Adrenal gland (tissue), 5 donors: ENCODE data around the gene ST7.
"Not testable (repeated sequence)": the region's sequence is repeated elsewhere in the genome, so short reads cannot be mapped to it uniquely, and the experiment has no call there.

Experiments
- POLR2A ChIP-seq, 2 donors: fragments of 450-650 bp; IDR thresholded peaks; one replicate each; pipeline ENCODE4 v1.6.1; 2017; ENCODE audit warnings: antibody characterized with exemption in 2 of 2, mild to moderate bottlenecking in 2 of 2, moderate library complexity in 1 of 2
- TF ChIP-seq, protein P1 (sequence below), 6 experiments: fragments of 450-650 bp in 4 of 6; fragments of 200-600 bp in 2 of 6; sonication (generic) in 1 of 6; IDR thresholded peaks; 1 replicate in 5 of 6; 2 replicates in 1 of 6; pipeline versions ENCODE4 v1.5.1 to v1.8.0; 2016 to 2021; ENCODE audit warnings: antibody characterized with exemption in 6 of 6, mild to moderate bottlenecking in 2 of 6, moderate library complexity in 1 of 6
- donor health status: DM: no; HTN: no; CAD: no.

DNA sequence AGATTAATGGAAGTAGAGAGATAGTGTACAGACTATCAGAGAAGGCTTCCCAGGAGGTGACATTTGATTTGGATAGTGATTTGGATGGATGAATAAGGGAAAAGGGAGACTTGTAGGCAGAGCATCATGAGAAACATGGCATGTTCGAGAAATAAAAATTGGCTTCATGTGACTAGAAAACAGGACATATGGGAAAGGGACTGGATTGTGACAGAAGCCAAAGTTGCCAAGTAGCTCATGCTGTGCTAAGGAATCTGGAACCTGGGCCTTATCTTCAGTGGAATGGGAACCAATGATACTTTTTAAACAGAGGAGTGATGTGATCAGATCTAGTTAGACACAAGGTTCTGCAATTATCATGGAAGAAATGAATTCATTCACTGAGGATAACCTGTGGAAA is 168.7 kb downstream of the ST7 start:
- TF ChIP-seq, protein P1, sequence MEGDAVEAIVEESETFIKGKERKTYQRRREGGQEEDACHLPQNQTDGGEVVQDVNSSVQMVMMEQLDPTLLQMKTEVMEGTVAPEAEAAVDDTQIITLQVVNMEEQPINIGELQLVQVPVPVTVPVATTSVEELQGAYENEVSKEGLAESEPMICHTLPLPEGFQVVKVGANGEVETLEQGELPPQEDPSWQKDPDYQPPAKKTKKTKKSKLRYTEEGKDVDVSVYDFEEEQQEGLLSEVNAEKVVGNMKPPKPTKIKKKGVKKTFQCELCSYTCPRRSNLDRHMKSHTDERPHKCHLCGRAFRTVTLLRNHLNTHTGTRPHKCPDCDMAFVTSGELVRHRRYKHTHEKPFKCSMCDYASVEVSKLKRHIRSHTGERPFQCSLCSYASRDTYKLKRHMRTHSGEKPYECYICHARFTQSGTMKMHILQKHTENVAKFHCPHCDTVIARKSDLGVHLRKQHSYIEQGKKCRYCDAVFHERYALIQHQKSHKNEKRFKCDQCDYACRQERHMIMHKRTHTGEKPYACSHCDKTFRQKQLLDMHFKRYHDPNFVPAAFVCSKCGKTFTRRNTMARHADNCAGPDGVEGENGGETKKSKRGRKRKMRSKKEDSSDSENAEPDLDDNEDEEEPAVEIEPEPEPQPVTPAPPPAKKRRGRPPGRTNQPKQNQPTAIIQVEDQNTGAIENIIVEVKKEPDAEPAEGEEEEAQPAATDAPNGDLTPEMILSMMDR (IDR thresholded peaks at IDR 0.05) = not testable (repeated sequence)
- TF ChIP-seq POLR2A (IDR thresholded peaks at IDR 0.05) = not testable (repeated sequence)
